MCF 10A (cell line): Measurements from ENCODE around the gene ZFP1. TPM values are rescaled to one million over a fixed set of nuclear protein-coding genes. Genes with fewer than 3 reads are reported as not detected.

Experiments
- BruUV-seq: library from RNA; stranded (reverse); fragments of 400-500 nt; replicated peaks from 2 replicates; lab custom pipeline; 2021; lab: Mats Ljungman, UMichigan
- CTCF ChIA-PET: fragments of 300-600 bp; sonication (Branson Sonifier 250); formaldehyde crosslinking; extraction: SDS; loops from one replicate; lab custom pipeline; 2021; ENCODE audit warnings: antibody characterized with exemption, inconsistent platforms; lab: Yijun Ruan, JAX
- POLR2A ChIA-PET: fragments of 300-600, 350-650 bp; sonication (Branson Sonifier 250); formaldehyde crosslinking; extraction: SDS; loops from one replicate; lab custom pipeline; 2020; ENCODE audit warnings: antibody characterized with exemption, inconsistent platforms; lab: Yijun Ruan, JAX
- DNase-seq: peaks from one replicate; pipeline ENCODE4 v3.0.0-alpha.2; 2018; ENCODE audit not compliant: unreplicated experiment
- H3K27ac Mint-ChIP-seq: one replicate; pipeline ENCODE4 v1.8.0; 2022; ENCODE audit warnings: mild to moderate bottlenecking, low read depth, mixed read lengths; ENCODE audit not compliant: unreplicated experiment
- H3K27me3 Mint-ChIP-seq: one replicate; pipeline ENCODE4 v1.8.0; 2022; ENCODE audit warnings: mixed read lengths; ENCODE audit not compliant: insufficient read depth, unreplicated experiment
- H3K36me3 Mint-ChIP-seq: one replicate; pipeline ENCODE4 v1.8.0; 2022; ENCODE audit warnings: mild to moderate bottlenecking, moderate library complexity, mixed read lengths; ENCODE audit not compliant: insufficient read depth, unreplicated experiment
- H3K4me1 Mint-ChIP-seq: one replicate; pipeline ENCODE4 v1.8.0; 2022; ENCODE audit warnings: mixed read lengths; ENCODE audit not compliant: insufficient read depth, unreplicated experiment
- H3K4me3 Mint-ChIP-seq: one replicate; pipeline ENCODE4 v1.8.0; 2022; ENCODE audit warnings: mild to moderate bottlenecking, moderate library complexity, mixed read lengths; ENCODE audit not compliant: unreplicated experiment
- H3K9me3 Mint-ChIP-seq: one replicate; pipeline ENCODE4 v1.8.0; 2022; ENCODE audit warnings: mixed read lengths; ENCODE audit not compliant: unreplicated experiment
- CTCF ChIP-seq: fragments of 200-600 bp; IDR thresholded peaks from one replicate; pipeline ENCODE4 v1.8.0; 2022; ENCODE audit warnings: antibody characterized with exemption, mild to moderate bottlenecking; ENCODE audit not compliant: unreplicated experiment
- intact Hi-C: fragments of 100-400 bp; cut with micrococcal nuclease; formaldehyde crosslinking; loops from 2 replicates; pipeline ENCODE4 v1.14.1; 2022
- total RNA-seq: library from RNA; stranded (reverse); gene quantifications from 2 replicates; pipeline ENCODE4 v1.2.3, GENCODE V29; 2022

Gene ZFP1
- total RNA-seq, 1 experiment from 2014 or later = 14.0 TPM

GRCh38 chr16:75175074-75175473 is 26.8 kb downstream of the ZFP1 start:
- Mint-ChIP-seq H3K9me3 (peaks cover 36% of the 10 kb centered on the region), H3K4me3 (no peak overlapping the region), H3K4me1 (no peaks in the 10 kb centered on the region), H3K27ac (no peak overlapping the region), H3K27me3 (no peaks in the 10 kb centered on the region), H3K36me3 (peaks cover 16% of the 10 kb centered on the region)
- TF ChIP-seq CTCF = no peak
- ChIA-PET CTCF (interaction anchor here (1.9 kb wide), 1 partner anchor 25 kb away, joined by 6 read pairs; no protein-coding TSS in a partner anchor), POLR2A (no interaction called here)
- no peak for DNase-seq
- BruUV-seq = no TSS peak
- intact Hi-C loops = no loop called here

GRCh38 chr16:75176926-75177325 is 28.6 kb downstream of the ZFP1 start:
- CTCF ChIA-PET = no interaction called here
- Mint-ChIP-seq H3K36me3 (peaks cover under 1% of the 10 kb centered on the region), H3K27ac (no peak overlapping the region), H3K4me3 (no peak overlapping the region), H3K4me1 (no peaks in the 10 kb centered on the region), H3K27me3 (no peaks in the 10 kb centered on the region), H3K9me3 (peaks cover 32% of the 10 kb centered on the region)
- no peak for DNase-seq
- intact Hi-C loops = no loop called here
- POLR2A ChIA-PET = interaction anchor here (1.0 kb wide), 1 partner anchor 10 kb away, joined by 3 read pairs; no protein-coding TSS in a partner anchor
- no peak for TF ChIP-seq CTCF
- no TSS peak for BruUV-seq

GRCh38 chr16:75179208-75179607 is 30.9 kb downstream of the ZFP1 start:
- peaks cover 11% of the 10 kb centered on the region for H3K9me3 Mint-ChIP-seq
- BruUV-seq = no TSS peak
- H3K27ac Mint-ChIP-seq = no peak overlapping the region
- intact Hi-C loops = no loop called here
- H3K4me3 Mint-ChIP-seq = no peak overlapping the region
- POLR2A ChIA-PET = no interaction called here
- no peaks in the 10 kb centered on the region for H3K4me1 Mint-ChIP-seq
- TF ChIP-seq CTCF = no peak
- DNase-seq = no peak
- CTCF ChIA-PET = no interaction called here
- no peaks in the 10 kb centered on the region for H3K36me3 Mint-ChIP-seq
- H3K27me3 Mint-ChIP-seq = no peaks in the 10 kb centered on the region

GRCh38 chr16:75181630-75182029 is 33.3 kb downstream of the ZFP1 start:
- no TSS peak for BruUV-seq

More at GRCh38 chr16:75181630-75182029, 33.3 kb downstream of the ZFP1 start:
- no peak for TF ChIP-seq CTCF
- H3K36me3 Mint-ChIP-seq = no peaks in the 10 kb centered on the region
- H3K4me3 Mint-ChIP-seq = no peak overlapping the region
- peaks cover 7% of the 10 kb centered on the region for H3K9me3 Mint-ChIP-seq
- ChIA-PET POLR2A (interaction anchor here (0.7 kb wide), 1 partner anchor 386 kb away, joined by 3 read pairs; no protein-coding TSS in a partner anchor), CTCF (no interaction called here)
- no peaks in the 10 kb centered on the region for H3K4me1 Mint-ChIP-seq
- no peak for DNase-seq
- H3K27me3 Mint-ChIP-seq = no peaks in the 10 kb centered on the region
- H3K27ac Mint-ChIP-seq = no peak overlapping the region
- intact Hi-C loops = no loop called here
